ENCODE measurements around the gene ORM2. TPM values are rescaled to one million over a fixed set of nuclear protein-coding genes. Genes with fewer than 3 reads are reported as not detected.

Gene ORM2
- total and polyA plus RNA-seq, 2 of the 8 experiments (the other 6 are each of a cell fraction or from before 2014, with no cell fraction given), result 1.3 TPM; not detected in 1

GRCh38 chr9:114371343-114371944 lies 41.8 kb downstream of the ORM2 start:
- Histone ChIP-seq H3K79me1 (ENCODE audit: low read depth, low read length) (no peaks in the 10 kb centered on the region), H3K79me2 (ENCODE audit: control insufficient read depth in 1 of 2, insufficient read depth in 2 of 2, low read length in 2 of 2) (no peaks in the 10 kb centered on the region), H2BK15ac (ENCODE audit: low read length) (peak overlapping the region; percentile 96), H2BK5ac (ENCODE audit: low read depth, low read length) (peak overlapping the region; percentile 99; the same call in 1 of the 2 replicates), H3K36me3 (ENCODE audit: control insufficient read depth in 2 of 4, insufficient read depth in 4 of 4, low read length in 3 of 4) (peaks cover 0 to 26% (median 12%) of the 10 kb centered on the region in 4 experiments; a peak in 4 of 8 replicates), H4K5ac (ENCODE audit: insufficient read length, low read depth, low read length) (peak overlapping the region; percentile 72), H3K23me2 (ENCODE audit: low read depth, low read length) (peaks cover 11% of the 10 kb centered on the region; the same call in 1 of the 2 replicates), H2BK20ac (ENCODE audit: low read length) (peak overlapping the region; percentile 97), H3K27ac (ENCODE audit: low read depth, low read length) (no peak overlapping the region; the same call in 1 of the 2 replicates), H3K23ac (ENCODE audit: insufficient read length) (no peak overlapping the region), H2AK5ac (ENCODE audit: low read depth, low read length) (peak overlapping the region; percentile 96; the same call in 1 of the 2 replicates), H3K14ac (ENCODE audit: insufficient read length) (no peak overlapping the region), H3K18ac (ENCODE audit: extremely low read depth, low read length) (peak overlapping the region; percentile 97), H4K91ac (replicated peaks; ENCODE audit: insufficient read length, low read length) (peak overlapping the region; percentile 87), H2AFZ (ENCODE audit: low read length) (no peak overlapping the region), H2BK12ac (ENCODE audit: low read depth, low read length) (peak overlapping the region; percentile 97; the same call in 1 of the 2 replicates), H3K27me3 (replicated peaks in 1 of 4; ENCODE audit: control insufficient read depth in 3 of 4, extremely low read depth in 1 of 4, insufficient read depth in 3 of 4, low read length in 3 of 4) (no peaks in the 10 kb centered on the region), H3K4ac (replicated peaks; ENCODE audit: insufficient read length, low read depth, low read length) (peak overlapping the region; percentile 87), H3K4me1 (replicated peaks in 1 of 4; ENCODE audit: control insufficient read depth in 3 of 4, insufficient read depth in 4 of 4, low read length in 3 of 4) (peaks cover 7 to 30% (median 22%) of the 10 kb centered on the region in 4 experiments), H3K9ac (replicated peaks in 1 of 4; ENCODE audit: extremely low read depth in 1 of 4, low read depth in 3 of 4, low read length in 3 of 4) (no peak overlapping the region), H3K56ac (replicated peaks; ENCODE audit: insufficient read length, low read depth, low read length) (no peak overlapping the region), H4K20me1 (replicated peaks in 1 of 2; ENCODE audit: control insufficient read depth in 1 of 2, insufficient read depth in 2 of 2, low read length in 2 of 2) (peaks cover 0 to 2% of the 10 kb centered on the region in 2 experiments), H2BK120ac (replicated peaks; ENCODE audit: low read depth, low read length) (peak overlapping the region; percentile 99), H4K8ac (ENCODE audit: extremely low read depth, insufficient read depth, low read length) (no peak overlapping the region), H3K4me2 (ENCODE audit: insufficient read depth in 1 of 2, low read depth in 2 of 2, low read length in 2 of 2) (peak overlapping the region in 1 of 2 experiments; percentile 47; a peak in 2 of 4 replicates), H3K9me3 (ENCODE audit: insufficient read depth in 2 of 2, low read depth in 1 of 2, low read length in 1 of 2) (no peaks in the 10 kb centered on the region), H3K4me3 (ENCODE audit: extremely low read depth in 1 of 4, insufficient read depth in 2 of 4, low read depth in 3 of 4, low read length in 4 of 4) (no peak overlapping the region)
- CTCF ChIA-PET (ENCODE audit: partially characterized antibody), result interaction anchor here (0.6 to 1.3 kb wide), 2 partner anchors 19 to 34 kb away, joined by 3 to 4 read pairs; no protein-coding TSS in a partner anchor
- no peak for FAIRE-seq
- 84% methylated on average over 7 of the region's 7 CpGs; no CpG with 5 or more reads in 1 of the 2 experiments for WGBS, 2 experiments (ENCODE audit: extremely low coverage in 1 of 2, insufficient coverage in 1 of 2, insufficient read length in 1 of 2, insufficient replicate concordance in 2 of 2, low coverage in 1 of 2, low lambda C conversion rate in 2 of 2, missing lambda C conversion rate in 1 of 2)
- TF ChIP-seq SIX5 (IDR thresholded peaks at IDR 0.05; ENCODE audit: low read depth, low read length), result no peak
- DNase-seq (ENCODE audit: low read depth in 1 of 2, low spot score in 2 of 2), result no peak
- POLR2A ChIA-PET (ENCODE audit: partially characterized antibody), result interaction anchor here (1.0 to 5.9 kb wide), 4 partner anchors 11 to 26 kb away, joined by 3 to 67 read pairs (median 10); partner anchors contain the start of gene AKNA
